ENCODE measurements around the gene SNAPC1. TPM values are rescaled to one million over a fixed set of nuclear protein-coding genes. Genes with fewer than 3 reads are reported as not detected.
A peak's percentile ranks its signal among the peaks of the same experiment; 100 is the strongest.

Gene SNAPC1, protein sequence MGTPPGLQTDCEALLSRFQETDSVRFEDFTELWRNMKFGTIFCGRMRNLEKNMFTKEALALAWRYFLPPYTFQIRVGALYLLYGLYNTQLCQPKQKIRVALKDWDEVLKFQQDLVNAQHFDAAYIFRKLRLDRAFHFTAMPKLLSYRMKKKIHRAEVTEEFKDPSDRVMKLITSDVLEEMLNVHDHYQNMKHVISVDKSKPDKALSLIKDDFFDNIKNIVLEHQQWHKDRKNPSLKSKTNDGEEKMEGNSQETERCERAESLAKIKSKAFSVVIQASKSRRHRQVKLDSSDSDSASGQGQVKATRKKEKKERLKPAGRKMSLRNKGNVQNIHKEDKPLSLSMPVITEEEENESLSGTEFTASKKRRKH
- 9.9 TPM for polyA plus RNA-seq (2012; ENCODE audit: missing spikeins)

DNA sequence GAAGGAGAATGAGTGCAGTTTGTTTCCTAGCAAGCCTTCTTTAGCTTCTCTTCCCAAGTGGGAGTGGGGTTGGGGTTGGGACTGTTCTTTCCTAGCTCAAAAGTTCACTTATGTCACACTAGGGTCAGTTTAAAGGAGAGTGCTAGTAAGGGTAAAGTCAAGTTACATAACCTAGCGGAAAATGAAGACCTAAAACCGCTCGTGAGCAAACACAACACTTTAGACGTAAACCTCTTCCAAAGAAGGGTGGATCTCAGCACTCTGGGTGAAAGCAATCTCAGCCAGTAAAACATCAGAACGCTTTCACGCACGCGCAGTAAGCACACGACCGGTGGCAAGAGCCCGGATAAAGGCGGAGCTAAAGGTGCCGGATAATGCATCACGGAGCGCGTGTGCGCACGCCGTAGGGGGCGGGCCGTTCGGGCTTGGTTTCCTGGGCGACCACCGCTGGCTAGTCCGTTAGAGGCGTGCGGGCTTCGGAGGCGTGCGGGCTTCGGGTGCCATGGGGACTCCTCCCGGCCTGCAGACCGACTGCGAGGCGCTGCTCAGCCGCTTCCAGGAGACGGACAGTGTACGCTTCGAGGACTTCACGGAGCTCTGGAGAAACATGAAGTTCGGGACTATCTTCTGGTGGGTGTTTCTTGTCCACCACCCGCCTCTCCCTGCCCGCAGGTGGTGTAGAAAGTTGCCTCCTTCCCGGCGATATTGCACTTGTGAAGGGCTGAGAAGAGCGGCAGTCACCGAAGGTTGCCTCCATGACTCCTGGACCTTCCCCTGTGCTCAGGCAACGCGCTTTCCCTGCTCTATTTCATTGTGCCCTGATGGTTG lies at the start of gene SNAPC1:
TSS of gene SNAPC1 (plus strand) at position 462 of the 828 bp plus-strand sequence. CDS start at position 503, 41 bp downstream.
- peak; percentile 99 for FAIRE-seq
- DNase-seq (ENCODE audit: insufficient read length): peak; percentile 93
- TF ChIP-seq POLR2AphosphoS5 (IDR thresholded peaks at IDR 0.05; ENCODE audit: low read depth, low read length) (peak; percentile 44; the same call in 1 of the 2 replicates), TAF1 (IDR thresholded peaks at IDR 0.05; ENCODE audit: borderline replicate concordance, low read depth, low read length) (peak; percentile 9; the same call in 1 of the 2 replicates), POLR2A (IDR thresholded peaks at IDR 0.05; ENCODE audit: low read depth, low read length) (peak; percentile 82)

GRCh38 chr14:61713724-61714437 lies 48.3 kb upstream of the SNAPC1 start:
- TF ChIP-seq POLR2A (IDR thresholded peaks at IDR 0.05; ENCODE audit: low read depth, low read length) (no peak), POLR2AphosphoS5 (IDR thresholded peaks at IDR 0.05; ENCODE audit: low read depth, low read length) (no peak), TAF1 (IDR thresholded peaks at IDR 0.05; ENCODE audit: borderline replicate concordance, low read depth, low read length) (no peak)
- DNase-seq (ENCODE audit: insufficient read length) (no peak), FAIRE-seq (no peak)

- no peak for FAIRE-seq
- no peak for DNase-seq (ENCODE audit: insufficient read length)
- no peak for TF ChIP-seq TAF1 (IDR thresholded peaks at IDR 0.05; ENCODE audit: borderline replicate concordance, low read depth, low read length)
- TF ChIP-seq POLR2AphosphoS5 (IDR thresholded peaks at IDR 0.05; ENCODE audit: low read depth, low read length): no peak
- no peak for TF ChIP-seq POLR2A (IDR thresholded peaks at IDR 0.05; ENCODE audit: low read depth, low read length)
These were observed 45.3 kb upstream of the SNAPC1 start for GRCh38 chr14:61716956-61717355.

DNA sequence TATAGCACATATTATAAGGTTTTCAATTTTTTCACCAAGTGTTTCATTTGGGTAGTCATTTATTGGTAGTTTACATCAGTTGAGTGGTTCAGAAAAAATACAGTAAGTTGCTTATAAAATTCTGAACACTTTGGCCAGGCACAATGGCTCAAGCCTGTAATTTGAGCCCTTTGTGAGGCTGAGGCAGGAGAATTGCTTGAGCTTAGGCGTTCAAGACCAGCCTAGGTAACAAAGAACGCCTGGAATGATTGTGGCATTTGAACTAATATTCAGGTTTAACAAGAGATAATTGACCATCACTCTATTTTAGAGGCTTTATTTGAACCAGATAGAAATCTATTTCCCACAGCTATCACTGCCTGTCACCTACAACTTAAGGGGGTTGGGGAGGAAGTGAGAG lies 44.2 kb upstream of the SNAPC1 start:
- DNase-seq (ENCODE audit: insufficient read length) (no peak), FAIRE-seq (no peak)
- TF ChIP-seq POLR2AphosphoS5 (IDR thresholded peaks at IDR 0.05; ENCODE audit: low read depth, low read length): no peak
- TF ChIP-seq POLR2A (IDR thresholded peaks at IDR 0.05; ENCODE audit: low read depth, low read length): no peak
- TF ChIP-seq TAF1 (IDR thresholded peaks at IDR 0.05; ENCODE audit: borderline replicate concordance, low read depth, low read length): no peak

DNA sequence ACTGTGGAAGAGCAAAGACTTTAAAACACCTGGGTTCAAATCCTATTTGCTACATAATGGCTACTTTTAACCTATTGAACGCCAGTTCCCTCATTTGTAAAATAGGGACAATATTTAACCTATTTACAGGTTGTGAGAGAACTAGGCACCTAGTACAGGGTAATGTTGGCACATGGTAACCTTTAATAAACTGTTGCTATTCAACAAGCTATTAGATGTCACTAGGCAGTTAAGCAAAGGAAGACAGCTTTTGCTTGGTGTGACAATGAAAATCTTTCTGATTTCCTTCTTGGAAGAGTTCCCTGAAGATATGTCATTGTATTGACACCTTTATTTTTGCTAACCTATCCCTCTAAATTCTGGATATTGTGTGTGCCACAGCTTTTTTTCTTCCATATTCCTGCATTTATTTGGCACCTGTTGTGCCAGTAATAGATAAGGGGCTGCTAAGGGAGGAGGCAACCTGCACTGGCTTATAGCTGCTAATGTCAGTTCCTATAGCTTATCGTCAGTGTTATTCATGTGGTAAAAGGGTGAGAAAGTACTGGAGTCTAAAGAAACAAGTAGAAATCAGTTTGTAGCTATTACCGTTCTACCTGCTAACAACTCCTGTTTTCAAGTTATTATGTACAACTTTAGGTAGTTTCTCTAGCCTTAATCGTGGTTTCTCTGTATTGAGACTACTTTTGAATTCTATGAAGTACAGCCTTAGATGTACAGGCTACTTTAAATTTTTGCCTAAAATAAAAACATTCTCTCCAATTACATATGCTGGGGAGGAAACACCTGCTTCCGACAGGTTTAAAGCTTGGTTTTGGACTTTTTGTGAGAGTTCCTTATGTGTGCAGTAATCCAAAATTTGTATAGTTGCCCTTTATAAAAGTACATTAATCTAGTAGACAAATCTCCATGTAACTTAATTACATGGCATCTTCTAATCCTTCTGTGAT lies 42.6 kb upstream of the SNAPC1 start:
- no peak for DNase-seq (ENCODE audit: insufficient read length)
- TF ChIP-seq POLR2A (IDR thresholded peaks at IDR 0.05; ENCODE audit: low read depth, low read length) (no peak), TAF1 (IDR thresholded peaks at IDR 0.05; ENCODE audit: borderline replicate concordance, low read depth, low read length) (no peak), POLR2AphosphoS5 (IDR thresholded peaks at IDR 0.05; ENCODE audit: low read depth, low read length) (no peak)
- FAIRE-seq: peak; percentile 71

DNA sequence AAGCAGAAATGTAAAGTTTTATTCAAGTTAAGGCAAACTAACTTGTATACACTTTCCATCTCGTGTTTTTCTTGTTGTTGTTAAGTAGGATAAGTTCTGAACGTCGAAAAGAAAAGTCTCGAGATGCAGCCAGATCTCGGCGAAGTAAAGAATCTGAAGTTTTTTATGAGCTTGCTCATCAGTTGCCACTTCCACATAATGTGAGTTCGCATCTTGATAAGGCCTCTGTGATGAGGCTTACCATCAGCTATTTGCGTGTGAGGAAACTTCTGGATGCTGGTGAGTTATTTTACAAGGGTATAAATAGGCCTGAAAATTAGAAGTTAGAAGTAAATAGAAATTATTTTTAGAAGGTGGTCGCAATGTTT lies 41.9 kb upstream of the SNAPC1 start:
- TF ChIP-seq POLR2AphosphoS5 (IDR thresholded peaks at IDR 0.05; ENCODE audit: low read depth, low read length) (no peak), POLR2A (IDR thresholded peaks at IDR 0.05; ENCODE audit: low read depth, low read length) (no peak), TAF1 (IDR thresholded peaks at IDR 0.05; ENCODE audit: borderline replicate concordance, low read depth, low read length) (no peak)
- FAIRE-seq (peak; percentile 67), DNase-seq (ENCODE audit: insufficient read length) (no peak)

DNA sequence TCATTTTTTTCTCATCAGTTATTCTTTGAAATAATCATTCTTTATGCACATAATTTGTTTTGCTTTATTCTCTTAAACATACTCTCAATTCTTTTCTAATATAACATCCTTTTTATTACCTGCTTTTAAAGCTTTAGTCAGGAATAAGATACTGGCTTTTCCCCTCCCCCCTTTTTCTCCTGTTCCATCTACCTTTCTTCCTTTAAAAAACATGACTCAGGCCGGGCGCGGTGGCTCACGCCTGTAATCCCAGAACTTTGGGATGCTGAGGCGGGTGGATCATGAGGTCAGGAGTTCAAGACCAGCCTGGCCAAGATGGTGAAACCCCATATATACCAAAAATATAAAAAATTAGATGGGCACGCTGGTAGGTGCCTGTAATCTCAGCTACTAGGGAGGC lies 41.5 kb upstream of the SNAPC1 start:
- FAIRE-seq (no peak), DNase-seq (ENCODE audit: insufficient read length) (no peak)
- no peak for TF ChIP-seq POLR2AphosphoS5 (IDR thresholded peaks at IDR 0.05; ENCODE audit: low read depth, low read length)
- TF ChIP-seq TAF1 (IDR thresholded peaks at IDR 0.05; ENCODE audit: borderline replicate concordance, low read depth, low read length): no peak
- TF ChIP-seq POLR2A (IDR thresholded peaks at IDR 0.05; ENCODE audit: low read depth, low read length): no peak

- FAIRE-seq (no peak), DNase-seq (ENCODE audit: insufficient read length) (no peak)
- no peak for TF ChIP-seq POLR2AphosphoS5 (IDR thresholded peaks at IDR 0.05; ENCODE audit: low read depth, low read length)
- no peak for TF ChIP-seq POLR2A (IDR thresholded peaks at IDR 0.05; ENCODE audit: low read depth, low read length)
These were observed 38.1 kb upstream of the SNAPC1 start for GRCh38 chr14:61724133-61724532.

- no peak for TF ChIP-seq POLR2AphosphoS5 (IDR thresholded peaks at IDR 0.05; ENCODE audit: low read depth, low read length)
- no peak for TF ChIP-seq TAF1 (IDR thresholded peaks at IDR 0.05; ENCODE audit: borderline replicate concordance, low read depth, low read length)
- no peak for TF ChIP-seq POLR2A (IDR thresholded peaks at IDR 0.05; ENCODE audit: low read depth, low read length)
- FAIRE-seq (no peak), DNase-seq (ENCODE audit: insufficient read length) (no peak)
These were observed 35.2 kb upstream of the SNAPC1 start for GRCh38 chr14:61726778-61727658.
